ENCODE measurements around the gene TMEM250. TPM values are rescaled to one million over a fixed set of nuclear protein-coding genes. Genes with fewer than 3 reads are reported as not detected.

Gene TMEM250
- polyA plus RNA-seq, 1 donor: 36.2 TPM

GRCh38 chr9:136131629-136132511 lies 13.2 kb upstream of the TMEM250 start:
- DNase-seq: no peak
- peaks cover 68% of the 10 kb centered on the region for H3K27me3 ChIP-seq (ENCODE audit: control insufficient read depth, insufficient read depth, low read length)

GRCh38 chr9:136129176-136129575 lies 10.5 kb upstream of the TMEM250 start:
- peaks cover 20% of the 10 kb centered on the region for H3K4me1 ChIP-seq (ENCODE audit: control insufficient read depth, insufficient read depth, low read length)
- H3K4me3 ChIP-seq (ENCODE audit: low read length): no peak overlapping the region
- no peak overlapping the region for H3K27ac ChIP-seq (ENCODE audit: low read length)
- WGBS (ENCODE audit: insufficient coverage, low lambda C conversion rate): 80% methylated on average over 1 of the region's 17 CpGs
- no peaks in the 10 kb centered on the region for H3K36me3 ChIP-seq (ENCODE audit: control insufficient read depth, insufficient read depth, low read length)
- H3K9me3 ChIP-seq (ENCODE audit: control insufficient read depth, low read depth, low read length): peaks cover 11% of the 10 kb centered on the region
- DNase-seq: no peak
- H3K27me3 ChIP-seq (ENCODE audit: control insufficient read depth, insufficient read depth, low read length): peaks cover 66% of the 10 kb centered on the region

More at GRCh38 chr9:136131629-136132511, 13.2 kb upstream of the TMEM250 start:
- no CpG with 5 or more reads among the region's 31 CpGs for WGBS (ENCODE audit: insufficient coverage, low lambda C conversion rate)
- no peaks in the 10 kb centered on the region for H3K36me3 ChIP-seq (ENCODE audit: control insufficient read depth, insufficient read depth, low read length)
- H3K4me1 ChIP-seq (ENCODE audit: control insufficient read depth, insufficient read depth, low read length): peaks cover 20% of the 10 kb centered on the region
- no peak overlapping the region for H3K4me3 ChIP-seq (ENCODE audit: low read length)
- peaks cover 6% of the 10 kb centered on the region for H3K9me3 ChIP-seq (ENCODE audit: control insufficient read depth, low read depth, low read length)
- H3K27ac ChIP-seq (ENCODE audit: low read length): no peak overlapping the region

- no peak for DNase-seq
- Histone ChIP-seq H3K4me1 (ENCODE audit: control insufficient read depth, insufficient read depth, low read length) (peaks cover 20% of the 10 kb centered on the region), H3K9me3 (ENCODE audit: control insufficient read depth, low read depth, low read length) (peaks cover 8% of the 10 kb centered on the region), H3K4me3 (ENCODE audit: low read length) (no peak overlapping the region), H3K27me3 (ENCODE audit: control insufficient read depth, insufficient read depth, low read length) (peaks cover 59% of the 10 kb centered on the region), H3K36me3 (ENCODE audit: control insufficient read depth, insufficient read depth, low read length) (no peaks in the 10 kb centered on the region), H3K27ac (ENCODE audit: low read length) (no peak overlapping the region)
- WGBS (ENCODE audit: insufficient coverage, low lambda C conversion rate): no CpG with 5 or more reads among the region's 17 CpGs
These were observed 9.8 kb upstream of the TMEM250 start for GRCh38 chr9:136128436-136128835.

GRCh38 chr9:136127313-136127712 lies 8.6 kb upstream of the TMEM250 start:
- no peak overlapping the region for H3K4me3 ChIP-seq (ENCODE audit: low read length)
- H3K27me3 ChIP-seq (ENCODE audit: control insufficient read depth, insufficient read depth, low read length): peaks cover 55% of the 10 kb centered on the region
- H3K36me3 ChIP-seq (ENCODE audit: control insufficient read depth, insufficient read depth, low read length): no peaks in the 10 kb centered on the region
- DNase-seq: no peak
- peaks cover 7% of the 10 kb centered on the region for H3K9me3 ChIP-seq (ENCODE audit: control insufficient read depth, low read depth, low read length)
- 100% methylated on average over 2 of the region's 18 CpGs for WGBS (ENCODE audit: insufficient coverage, low lambda C conversion rate)
- no peak overlapping the region for H3K27ac ChIP-seq (ENCODE audit: low read length)
- peaks cover 24% of the 10 kb centered on the region for H3K4me1 ChIP-seq (ENCODE audit: control insufficient read depth, insufficient read depth, low read length)

- Histone ChIP-seq H3K36me3 (ENCODE audit: control insufficient read depth, insufficient read depth, low read length) (no peaks in the 10 kb centered on the region), H3K27ac (ENCODE audit: low read length) (no peak overlapping the region), H3K4me3 (ENCODE audit: low read length) (no peak overlapping the region), H3K27me3 (ENCODE audit: control insufficient read depth, insufficient read depth, low read length) (peaks cover 38% of the 10 kb centered on the region), H3K9me3 (ENCODE audit: control insufficient read depth, low read depth, low read length) (peaks cover 7% of the 10 kb centered on the region), H3K4me1 (ENCODE audit: control insufficient read depth, insufficient read depth, low read length) (peaks cover 14% of the 10 kb centered on the region)
- no peak for DNase-seq
- WGBS (ENCODE audit: insufficient coverage, low lambda C conversion rate): no CpG with 5 or more reads among the region's 2 CpGs
These were observed 6.5 kb upstream of the TMEM250 start for GRCh38 chr9:136124976-136125692.

GRCh38 chr9:136122425-136123383 lies 4.0 kb upstream of the TMEM250 start:
- peaks cover 26% of the 10 kb centered on the region for H3K27me3 ChIP-seq (ENCODE audit: control insufficient read depth, insufficient read depth, low read length)
- no peaks in the 10 kb centered on the region for H3K36me3 ChIP-seq (ENCODE audit: control insufficient read depth, insufficient read depth, low read length)
- no peak overlapping the region for H3K4me3 ChIP-seq (ENCODE audit: low read length)
- H3K4me1 ChIP-seq (ENCODE audit: control insufficient read depth, insufficient read depth, low read length): peaks cover 21% of the 10 kb centered on the region
- no peak overlapping the region for H3K27ac ChIP-seq (ENCODE audit: low read length)
- H3K9me3 ChIP-seq (ENCODE audit: control insufficient read depth, low read depth, low read length): peaks cover 7% of the 10 kb centered on the region
- WGBS (ENCODE audit: insufficient coverage, low lambda C conversion rate): 80% methylated on average over 1 of the region's 45 CpGs
- peak; percentile 40 to 47 for DNase-seq

- no peak overlapping the region for H3K27ac ChIP-seq (ENCODE audit: low read length)
- peaks cover 30% of the 10 kb centered on the region for H3K4me1 ChIP-seq (ENCODE audit: control insufficient read depth, insufficient read depth, low read length)
- H3K9me3 ChIP-seq (ENCODE audit: control insufficient read depth, low read depth, low read length): peaks cover 5% of the 10 kb centered on the region
- peaks cover 2% of the 10 kb centered on the region for H3K36me3 ChIP-seq (ENCODE audit: control insufficient read depth, insufficient read depth, low read length)
- DNase-seq: no peak
- no peak overlapping the region for H3K4me3 ChIP-seq (ENCODE audit: low read length)
- 83% methylated on average over 1 of the region's 9 CpGs for WGBS (ENCODE audit: insufficient coverage, low lambda C conversion rate)
- H3K27me3 ChIP-seq (ENCODE audit: control insufficient read depth, insufficient read depth, low read length): peaks cover 19% of the 10 kb centered on the region
These were observed 3.1 kb upstream of the TMEM250 start for GRCh38 chr9:136121801-136122200.

- WGBS (ENCODE audit: insufficient coverage, low lambda C conversion rate): no CpG with 5 or more reads among the region's 18 CpGs
- H3K27me3 ChIP-seq (ENCODE audit: control insufficient read depth, insufficient read depth, low read length): peaks cover 10% of the 10 kb centered on the region
- H3K4me1 ChIP-seq (ENCODE audit: control insufficient read depth, insufficient read depth, low read length): peaks cover 40% of the 10 kb centered on the region
- peaks cover 13% of the 10 kb centered on the region for H3K36me3 ChIP-seq (ENCODE audit: control insufficient read depth, insufficient read depth, low read length)
- H3K9me3 ChIP-seq (ENCODE audit: control insufficient read depth, low read depth, low read length): peaks cover 10% of the 10 kb centered on the region
- H3K4me3 ChIP-seq (ENCODE audit: low read length): no peak overlapping the region
- DNase-seq: no peak
- H3K27ac ChIP-seq (ENCODE audit: low read length): peak overlapping the region; percentile 96
These were observed 1.8 kb upstream of the TMEM250 start for GRCh38 chr9:136120438-136120844.

- peaks cover 45% of the 10 kb centered on the region for H3K4me1 ChIP-seq (ENCODE audit: control insufficient read depth, insufficient read depth, low read length)
- DNase-seq: peak in 1 of 2 donors; percentile 60
- WGBS (ENCODE audit: insufficient coverage, low lambda C conversion rate): no CpG with 5 or more reads among the region's 11 CpGs
These were observed 1.3 kb upstream of the TMEM250 start for GRCh38 chr9:136119883-136120393.

More at GRCh38 chr9:136119883-136120393, 1.3 kb upstream of the TMEM250 start:
- H3K4me3 ChIP-seq (ENCODE audit: low read length): peak overlapping the region; percentile 27
- peaks cover 6% of the 10 kb centered on the region for H3K9me3 ChIP-seq (ENCODE audit: control insufficient read depth, low read depth, low read length)
- H3K36me3 ChIP-seq (ENCODE audit: control insufficient read depth, insufficient read depth, low read length): peaks cover 18% of the 10 kb centered on the region
- peaks cover 10% of the 10 kb centered on the region for H3K27me3 ChIP-seq (ENCODE audit: control insufficient read depth, insufficient read depth, low read length)
- peak overlapping the region; percentile 96 for H3K27ac ChIP-seq (ENCODE audit: low read length)
